IPS-NIHi7 (cell line): ENCODE results near the gene SH3GL1.

Experiments used
- DNase-seq: peaks from one replicate; pipeline ENCODE4 v3.0.0; 2012; ENCODE audit warnings: mixed read lengths; ENCODE audit errors: extremely low spot score

Gene SH3GL1

DNA sequence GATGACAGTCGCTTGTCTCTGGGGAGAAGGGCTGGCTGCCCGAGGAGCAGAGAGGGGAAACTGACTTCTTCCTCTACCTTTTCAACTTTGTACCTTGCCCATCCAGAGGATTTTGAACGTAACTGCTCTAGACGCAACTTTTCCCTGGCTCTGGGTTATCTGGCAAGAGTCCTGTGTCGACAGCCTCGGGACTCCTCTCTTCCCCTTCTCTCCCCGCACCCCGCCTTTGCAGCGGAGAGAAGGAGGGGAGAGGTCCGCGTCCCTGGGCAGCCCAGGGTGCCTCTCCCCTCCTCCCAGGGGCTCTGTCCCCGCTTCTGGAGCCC lies 574 bp downstream of the SH3GL1 start:
- DNase-seq = no peak

DNA sequence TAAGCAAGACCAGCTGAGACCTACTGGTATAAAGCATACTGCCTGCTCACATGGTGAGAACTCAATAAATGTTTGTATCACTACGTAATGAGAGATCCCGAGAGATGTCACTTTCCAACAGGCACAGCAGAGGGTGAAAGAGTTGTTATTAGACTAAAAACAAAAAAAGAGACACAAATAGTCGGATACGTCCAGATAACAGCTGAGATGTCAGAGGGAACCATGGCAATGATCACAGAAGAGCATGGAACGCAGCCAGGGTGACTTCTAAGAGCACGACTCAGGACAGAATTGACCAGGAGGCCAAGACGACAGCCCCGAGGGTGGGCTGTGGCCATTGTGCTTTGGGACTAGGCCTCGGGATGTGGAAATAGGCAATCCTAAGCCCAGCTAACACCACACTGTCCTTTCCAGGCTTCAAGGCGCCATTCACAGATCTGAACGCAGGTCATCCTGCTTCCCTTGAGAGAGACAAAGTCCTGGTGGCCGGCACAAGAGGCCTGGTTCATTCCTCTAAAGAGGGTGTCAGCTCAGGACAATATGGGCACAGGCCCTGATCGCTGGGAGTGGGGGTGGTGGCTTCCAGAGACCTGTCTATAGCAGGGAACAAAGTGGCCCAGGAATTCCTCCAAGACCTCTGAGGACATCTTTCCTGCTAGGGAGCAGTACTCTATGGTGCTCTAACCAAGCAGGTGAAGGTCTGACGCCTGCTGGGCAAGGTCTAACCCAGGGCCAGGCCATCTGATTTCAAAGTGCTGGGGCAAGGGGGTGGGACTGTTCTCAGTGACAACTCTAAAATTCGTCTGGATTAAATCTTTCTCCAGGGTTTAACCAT lies 3.2 kb downstream of the SH3GL1 start:
- no peak for DNase-seq

DNA sequence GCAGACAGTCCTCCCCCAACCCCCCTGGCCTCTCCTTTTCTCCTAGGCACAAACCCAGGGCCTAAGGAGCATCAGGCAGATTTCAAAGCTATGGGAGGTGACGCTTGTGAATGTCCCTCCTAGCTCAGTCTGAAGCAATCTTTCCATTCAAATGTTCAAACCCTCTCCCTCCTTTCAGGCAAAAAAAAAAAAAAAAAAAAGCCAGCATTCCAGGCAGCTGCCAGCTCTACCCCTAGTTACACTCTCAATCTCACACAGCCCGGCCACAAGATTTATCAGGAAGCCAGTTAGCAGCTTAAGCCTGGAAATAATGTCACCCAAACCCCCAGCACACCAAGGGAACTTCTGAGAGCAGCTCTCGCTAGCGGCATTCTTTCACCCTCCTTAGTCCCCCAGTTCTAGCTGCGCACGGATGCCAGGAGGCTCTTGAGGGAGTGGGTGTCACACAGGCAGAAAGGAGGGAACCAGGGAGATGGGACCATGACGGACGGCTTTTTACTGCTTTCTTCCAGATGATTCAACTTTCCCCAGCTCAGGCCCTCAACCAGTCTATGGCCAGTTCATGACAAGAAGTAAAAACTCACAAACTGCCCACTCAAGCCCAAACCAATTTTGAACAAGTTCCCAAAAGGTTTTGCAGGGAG lies 6.3 kb downstream of the SH3GL1 start:
- DNase-seq = no peak

DNA sequence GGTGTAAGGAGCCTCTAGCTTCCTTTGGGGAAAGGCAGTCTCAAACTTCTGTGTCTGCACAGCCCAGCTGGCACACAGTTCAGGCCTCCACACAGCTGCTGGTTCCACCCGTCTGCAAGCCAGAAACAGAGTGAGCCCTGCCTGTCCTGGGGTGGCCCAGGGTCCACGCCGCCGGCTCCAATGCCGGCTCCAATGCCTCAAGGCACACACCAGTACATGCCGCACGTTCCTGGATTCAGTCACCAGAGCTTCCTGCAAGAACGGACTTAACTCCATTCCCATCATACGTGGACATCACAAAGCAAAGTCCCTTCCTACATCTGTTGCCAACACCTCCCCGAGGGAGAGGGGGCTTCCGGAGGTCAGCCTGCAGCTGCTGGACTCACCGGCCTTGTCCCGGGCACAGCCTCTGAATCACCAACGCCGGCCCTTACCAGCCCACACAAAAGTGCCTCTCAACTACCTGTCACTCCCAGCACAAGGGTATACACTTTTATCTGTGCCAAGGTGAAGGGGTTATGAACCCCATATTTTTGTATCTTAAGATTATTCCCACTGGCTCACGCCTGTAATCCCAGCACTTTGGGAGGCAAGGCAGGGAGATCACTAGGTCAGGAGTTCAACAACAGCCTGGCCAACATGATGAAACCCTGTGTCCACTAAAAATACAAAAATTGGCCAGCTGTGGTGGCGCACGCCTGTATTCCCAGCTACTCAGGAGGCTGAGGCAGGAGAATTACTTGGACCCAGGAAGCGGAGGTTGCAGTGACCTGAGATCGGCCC lies 8.5 kb downstream of the SH3GL1 start:
- DNase-seq = no peak

DNA sequence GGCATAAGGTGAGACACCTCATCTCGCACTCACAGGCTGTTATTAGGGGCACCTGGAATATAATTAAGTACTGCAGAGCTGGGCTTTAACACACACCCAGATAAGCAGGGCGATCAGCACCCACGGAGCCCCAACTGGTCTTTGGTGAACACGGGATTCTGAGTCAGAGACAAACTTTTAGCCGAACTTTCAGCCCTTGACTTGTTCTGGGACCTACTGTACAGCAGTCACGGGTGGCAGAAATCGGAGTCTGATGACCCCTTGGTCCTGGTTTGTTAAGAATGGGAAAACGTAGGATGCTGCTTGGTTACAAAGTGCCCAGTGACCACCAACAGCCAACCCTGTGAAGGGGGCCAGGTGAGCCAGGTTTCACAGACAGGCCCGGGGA lies 9.0 kb downstream of the SH3GL1 start:
- DNase-seq = no peak

- peak; percentile 79 for DNase-seq
These were observed 9.6 kb downstream of the SH3GL1 start for GRCh38 chr19:4390567-4391305.

GRCh38 chr19:4390017-4390566 lies 10.3 kb downstream of the SH3GL1 start:
- no peak for DNase-seq

DNA sequence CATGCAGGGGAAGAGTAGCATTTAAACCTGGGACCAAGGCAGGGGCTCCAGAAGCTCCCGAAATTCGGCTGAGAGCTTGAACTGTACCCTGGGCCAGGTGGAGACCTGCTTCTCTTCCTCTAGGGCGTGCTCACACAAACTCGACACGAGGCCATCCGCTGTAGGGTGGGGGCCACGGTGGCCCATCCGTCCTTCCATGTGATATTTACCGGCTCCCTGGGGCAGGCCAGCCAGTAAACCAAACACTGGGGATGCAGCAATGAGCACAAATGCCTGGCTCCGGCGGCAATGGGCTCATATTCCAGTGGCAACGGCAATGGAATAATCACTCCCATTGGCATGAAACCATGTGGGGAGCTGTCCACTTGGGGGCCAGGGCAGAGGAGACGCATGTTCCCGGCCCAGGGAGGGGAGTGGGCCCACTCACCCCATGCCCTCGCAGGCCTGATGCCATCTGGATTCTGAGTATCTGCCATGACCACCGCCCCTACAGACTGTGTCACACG lies 10.8 kb downstream of the SH3GL1 start:
- no peak for DNase-seq

DNA sequence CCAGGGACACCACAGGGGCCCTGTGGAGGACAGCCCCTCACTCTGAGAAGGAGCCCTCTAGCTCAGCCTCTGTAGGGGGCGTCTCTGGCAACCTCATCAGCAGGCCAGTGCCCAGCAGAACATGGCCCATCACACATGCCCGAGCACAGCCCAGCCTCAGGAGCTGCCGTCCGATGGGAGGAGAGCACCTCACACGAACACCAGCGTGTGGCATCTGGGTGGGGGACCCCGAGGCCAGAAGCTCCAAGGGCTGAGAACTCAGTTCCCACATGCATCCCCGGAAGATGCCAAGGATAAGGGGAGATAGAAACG lies 11.3 kb downstream of the SH3GL1 start:
- no peak for DNase-seq

DNA sequence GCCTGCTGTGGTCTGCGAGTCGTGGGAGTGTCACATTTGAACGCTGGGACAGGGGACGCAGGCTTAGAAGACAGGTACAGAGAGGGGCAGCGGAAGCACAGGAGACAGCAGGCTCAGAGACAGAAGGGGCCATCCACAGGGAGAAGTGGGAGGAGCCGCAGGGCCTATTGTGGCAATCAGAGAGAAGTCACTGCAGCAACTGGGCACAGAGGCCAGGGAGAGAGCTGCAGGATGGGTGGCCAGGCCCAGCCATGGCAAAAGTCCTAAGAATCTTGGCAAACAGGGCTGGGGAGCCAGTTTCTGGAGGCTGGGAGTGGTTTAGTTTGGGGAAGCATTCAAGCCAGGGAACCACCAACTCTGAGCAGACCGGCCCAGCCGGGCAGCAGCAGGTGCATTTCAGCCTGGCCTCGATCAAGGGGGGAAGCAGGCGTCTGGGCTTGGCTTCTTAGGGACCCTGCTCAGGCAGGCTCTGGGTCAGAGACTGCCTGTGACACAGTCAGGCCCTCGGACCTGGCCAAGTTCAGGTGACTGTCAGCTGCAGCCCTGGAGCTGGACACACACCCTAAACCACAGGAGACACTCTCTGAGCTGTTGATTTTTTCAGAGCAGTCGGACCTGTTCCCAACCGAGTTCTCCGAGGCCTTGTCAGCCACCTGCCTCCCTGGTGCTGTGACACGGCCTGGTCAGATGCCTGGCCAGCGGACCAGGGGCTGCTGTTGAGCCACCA lies 11.8 kb downstream of the SH3GL1 start:
- DNase-seq = no peak

GRCh38 chr19:4386041-4386782 lies 14.1 kb downstream of the SH3GL1 start:
- no peak for DNase-seq

- DNase-seq = no peak
These were observed 14.9 kb downstream of the SH3GL1 start for GRCh38 chr19:4385291-4386040.

- no peak for DNase-seq
These were observed 20.1 kb downstream of the SH3GL1 start for GRCh38 chr19:4380254-4380727.

GRCh38 chr19:4379383-4380253 lies 20.7 kb downstream of the SH3GL1 start:
- DNase-seq = no peak

- no peak for DNase-seq
These were observed 21.5 kb downstream of the SH3GL1 start for GRCh38 chr19:4378886-4379285.

GRCh38 chr19:4376991-4377781 lies 23.2 kb downstream of the SH3GL1 start:
- no peak for DNase-seq

DNA sequence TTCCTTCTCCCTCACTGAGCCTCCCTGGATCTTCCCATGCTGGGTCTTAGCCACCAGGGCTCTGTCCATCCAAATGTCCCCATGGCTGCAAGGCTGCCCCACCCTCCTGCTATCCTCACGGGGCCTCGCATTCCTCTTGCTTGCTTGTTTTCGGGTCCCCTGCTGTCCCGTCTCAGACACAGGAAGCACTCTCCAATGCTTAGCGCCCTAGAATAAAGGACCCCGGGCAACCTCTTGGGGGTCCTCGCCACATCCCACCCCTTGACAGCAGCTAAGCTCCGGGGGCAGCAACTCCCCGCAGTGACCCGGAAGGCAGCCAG lies 23.7 kb downstream of the SH3GL1 start:
- no peak for DNase-seq
